CD4-positive, alpha-beta T cell treated with Interleukin-1 beta for 1 hour (primary cell): ENCODE measurements around the gene CCDC172.
A peak's percentile ranks its signal among the peaks of the same experiment; 100 is the strongest.
"Not testable (repeated sequence)": the region's sequence is repeated elsewhere in the genome, so short reads cannot be mapped to it uniquely, and the experiment has no call there.

ENCODE experiments used
- DNase-seq, 2 donors: peaks; one replicate each; pipeline ENCODE4 v3.0.0-alpha.2; 2020 to 2022

The CCDC172 gene

DNA sequence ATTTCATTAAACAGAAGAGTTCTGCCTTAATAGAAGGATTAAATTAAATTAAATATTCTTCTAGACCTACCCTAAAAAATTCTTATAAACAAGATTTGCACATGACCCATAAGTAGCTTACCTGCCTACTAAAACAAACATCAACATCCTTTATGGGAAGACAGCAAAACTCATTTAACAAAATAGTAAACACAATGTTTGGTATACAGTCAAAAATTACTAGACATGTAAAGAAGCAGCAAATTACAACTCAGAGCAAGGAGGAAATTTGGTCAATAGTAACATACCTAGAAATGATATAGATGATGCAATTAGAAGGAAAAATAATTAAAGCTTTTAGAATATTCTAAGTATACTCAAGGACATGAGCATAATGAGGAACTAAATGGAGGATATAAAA lies 27.9 kb downstream of the CCDC172 start:
- DNase-seq = no peak

DNA sequence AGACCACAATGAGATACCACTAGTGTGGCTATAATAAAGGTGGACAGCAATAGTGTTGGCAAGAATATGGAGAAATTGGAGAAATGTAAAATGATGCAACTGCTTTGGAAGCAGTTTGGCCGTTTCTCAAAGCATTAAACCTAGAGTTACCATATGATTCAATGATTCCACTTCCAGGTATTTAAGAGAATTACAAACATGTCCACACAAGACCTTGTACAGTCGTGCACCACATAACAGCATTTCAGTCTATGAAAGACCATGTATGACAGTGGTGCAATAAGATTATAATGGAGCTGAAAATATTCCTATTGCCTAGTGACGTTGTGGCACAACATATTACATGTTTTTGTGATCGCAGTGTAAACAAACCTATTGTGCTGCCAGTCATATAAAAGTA lies 29.6 kb downstream of the CCDC172 start:
- no peak for DNase-seq

DNA sequence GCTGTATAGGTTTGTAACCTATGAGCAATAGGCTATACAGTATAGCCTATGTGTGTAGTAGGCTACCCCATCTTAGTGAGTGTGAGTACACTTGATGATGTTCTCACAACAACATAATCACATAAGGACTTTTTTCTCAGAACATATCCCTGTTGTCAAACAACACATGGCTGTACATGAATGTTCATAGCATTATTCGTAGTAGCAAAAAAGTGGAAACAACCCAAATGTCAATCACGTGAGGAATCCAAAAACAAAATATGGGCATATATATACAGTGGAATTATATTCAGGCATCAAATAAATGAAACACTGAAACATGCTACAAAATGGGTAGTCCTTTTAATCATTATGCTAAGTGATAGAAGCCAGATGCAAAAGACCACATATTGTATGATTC lies 31.1 kb downstream of the CCDC172 start:
- no peak for DNase-seq

DNA sequence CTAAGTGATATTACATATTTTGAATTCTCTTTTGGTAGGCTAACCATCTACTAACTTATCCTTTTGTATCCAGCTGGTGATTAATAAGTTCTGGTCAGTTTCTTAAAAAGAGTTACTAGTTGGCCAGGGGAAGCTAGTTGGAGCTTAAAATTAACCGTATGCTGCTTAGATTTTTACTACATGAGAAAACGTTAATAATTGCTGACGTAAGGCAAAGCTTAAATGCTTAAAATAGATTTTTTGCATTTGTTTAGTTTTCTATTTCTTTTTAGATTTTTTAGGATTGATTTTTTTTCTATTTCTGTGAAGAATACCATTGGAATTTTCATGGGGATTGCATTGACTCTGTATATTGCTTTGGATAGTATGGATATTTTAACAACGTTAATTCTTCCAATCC lies 32.6 kb downstream of the CCDC172 start:
- no peak for DNase-seq

DNA sequence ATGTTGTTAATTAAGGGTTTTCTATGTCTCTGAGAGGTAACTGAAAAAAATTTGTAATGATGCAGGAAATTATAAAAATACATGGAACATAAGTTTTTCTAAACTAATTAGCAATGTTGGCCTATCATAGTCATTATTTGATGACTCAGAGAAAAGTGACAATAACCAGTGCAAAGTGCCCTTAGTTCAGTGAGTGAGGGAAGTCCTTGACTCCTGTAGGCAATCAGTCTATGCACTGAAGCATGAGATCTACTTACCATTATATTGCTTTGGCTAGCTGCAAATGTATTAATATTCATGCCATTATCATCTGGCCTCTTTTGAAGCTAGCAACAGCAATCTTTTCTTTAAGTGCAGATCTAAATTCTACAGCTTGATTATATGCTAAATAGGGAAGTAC lies 40.6 kb downstream of the CCDC172 start:
- no peak for DNase-seq

DNA sequence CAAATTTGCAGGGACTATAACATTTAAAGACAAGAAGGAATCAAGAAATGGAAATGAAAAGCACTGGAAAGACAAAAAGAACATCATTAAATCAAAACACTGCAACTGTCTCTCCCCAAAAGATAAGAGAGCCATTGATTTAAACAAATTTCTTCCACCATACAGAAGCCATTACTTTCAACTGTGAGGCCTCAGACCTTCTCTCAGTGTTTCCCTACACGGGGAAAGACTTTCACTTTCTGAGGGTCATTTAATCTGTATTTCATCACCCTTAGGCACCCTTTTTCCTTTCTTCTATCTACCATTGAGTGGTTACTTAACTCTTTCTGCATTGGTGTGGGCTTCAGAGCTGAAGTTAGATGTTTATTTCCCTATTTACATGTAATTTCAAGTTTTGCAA lies 47.5 kb downstream of the CCDC172 start:
- DNase-seq = no peak

DNA sequence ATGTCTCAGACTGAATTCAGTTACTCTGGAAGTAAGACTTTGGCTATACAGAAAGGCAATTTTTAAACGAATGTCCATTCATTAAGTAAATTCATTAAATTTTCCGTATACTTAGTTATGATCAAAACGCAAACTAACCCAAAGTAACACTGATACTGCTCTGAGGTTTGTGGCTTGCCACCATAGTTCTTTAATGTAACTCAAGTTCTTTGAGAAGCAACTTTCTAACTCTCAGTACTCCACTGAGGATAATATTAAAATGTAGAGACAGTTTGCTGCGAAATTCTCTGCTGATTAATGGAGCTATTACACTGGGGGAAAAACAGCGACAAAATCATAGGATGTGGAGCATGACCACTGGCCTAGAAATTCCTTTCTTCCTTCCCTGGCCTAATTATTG lies 58.0 kb downstream of the CCDC172 start:
- no peak for DNase-seq

DNA sequence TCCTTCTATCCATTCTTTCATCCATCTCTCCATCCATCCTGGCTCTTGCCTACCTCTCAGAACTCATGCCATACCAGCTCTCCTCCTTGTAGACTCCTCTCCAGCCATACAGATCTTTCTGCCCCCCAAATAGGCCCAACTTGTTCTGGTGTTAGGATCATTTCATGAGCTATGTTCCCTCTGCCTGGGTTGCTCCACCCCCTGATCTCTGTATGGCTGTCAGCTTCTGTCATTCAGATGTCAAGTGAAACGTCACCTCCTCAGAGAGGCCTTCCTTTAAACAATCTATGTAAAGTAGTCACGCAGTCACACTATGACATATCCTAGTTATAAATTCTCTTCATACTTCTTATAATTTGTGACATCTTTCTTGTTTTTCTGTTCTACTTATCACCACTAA lies 61.1 kb downstream of the CCDC172 start:
- no peak for DNase-seq

DNA sequence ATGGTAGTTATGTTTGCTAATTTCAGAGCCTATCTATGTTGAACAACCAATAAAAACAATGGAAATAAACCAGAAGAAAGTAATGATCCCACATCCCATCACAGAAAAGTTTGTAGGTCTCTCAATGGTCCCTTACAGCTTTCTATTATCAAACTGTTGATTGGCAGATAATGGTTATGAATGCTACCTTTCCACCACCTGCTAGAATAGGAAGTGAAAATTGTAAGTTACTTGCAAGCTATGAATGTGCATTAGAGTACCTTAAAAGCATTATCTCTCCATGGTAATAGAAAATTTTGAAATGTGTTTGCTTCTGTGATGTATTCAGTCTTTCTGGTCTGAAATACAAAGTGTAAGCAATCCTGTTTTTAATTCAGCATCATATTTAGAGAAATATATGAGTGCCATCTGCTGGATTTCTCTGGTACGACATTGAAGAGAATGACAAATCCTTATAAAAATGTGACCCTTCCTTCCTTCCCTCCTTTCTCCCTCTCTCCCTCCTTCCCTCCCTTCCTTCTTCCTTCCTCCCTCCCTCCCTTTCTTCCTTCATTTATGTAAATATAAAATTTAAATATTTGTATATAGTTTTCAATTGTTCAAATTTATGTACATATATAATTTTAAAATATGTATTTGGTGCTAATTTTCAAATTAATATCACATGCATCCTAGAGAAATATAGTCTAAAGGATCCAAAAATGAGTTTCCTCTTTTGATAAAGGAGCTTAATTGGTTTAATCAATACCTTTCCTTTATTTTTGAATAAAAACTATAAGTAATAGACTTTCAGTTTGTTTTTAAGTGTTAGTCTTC lies 62.0 kb downstream of the CCDC172 start:
- peak in 1 of 2 donors; percentile 2 for DNase-seq

DNA sequence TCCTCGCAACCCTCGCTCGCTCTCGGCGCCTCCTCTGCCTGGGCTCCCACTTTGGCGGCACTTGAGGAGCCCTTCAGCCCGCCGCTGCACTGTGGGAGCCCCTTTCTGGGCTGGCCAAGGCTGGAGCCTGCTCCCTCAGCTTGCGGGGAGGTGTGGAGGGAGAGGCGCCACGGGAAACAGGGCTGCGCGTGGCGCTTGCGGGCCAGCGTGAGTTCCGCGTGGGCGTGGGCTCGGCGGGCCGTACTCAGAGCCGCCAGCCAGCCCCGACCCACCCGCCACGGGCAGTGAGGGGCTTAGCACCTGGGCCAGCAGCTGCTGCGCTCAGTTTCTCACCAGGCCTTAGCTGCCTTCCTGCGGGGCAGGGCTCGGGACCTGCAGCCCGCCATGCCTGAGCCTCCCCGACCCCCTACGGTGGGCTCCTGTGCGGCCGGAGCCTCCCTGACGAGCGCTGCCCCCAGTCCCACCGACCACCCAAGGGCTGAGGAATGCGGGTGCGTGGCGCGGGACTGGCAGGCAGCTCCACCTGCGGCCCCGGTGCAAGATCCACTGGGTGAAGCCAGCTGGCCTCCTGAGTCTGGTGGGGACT lies 69.1 kb downstream of the CCDC172 start:
- DNase-seq = not testable (repeated sequence)

DNA sequence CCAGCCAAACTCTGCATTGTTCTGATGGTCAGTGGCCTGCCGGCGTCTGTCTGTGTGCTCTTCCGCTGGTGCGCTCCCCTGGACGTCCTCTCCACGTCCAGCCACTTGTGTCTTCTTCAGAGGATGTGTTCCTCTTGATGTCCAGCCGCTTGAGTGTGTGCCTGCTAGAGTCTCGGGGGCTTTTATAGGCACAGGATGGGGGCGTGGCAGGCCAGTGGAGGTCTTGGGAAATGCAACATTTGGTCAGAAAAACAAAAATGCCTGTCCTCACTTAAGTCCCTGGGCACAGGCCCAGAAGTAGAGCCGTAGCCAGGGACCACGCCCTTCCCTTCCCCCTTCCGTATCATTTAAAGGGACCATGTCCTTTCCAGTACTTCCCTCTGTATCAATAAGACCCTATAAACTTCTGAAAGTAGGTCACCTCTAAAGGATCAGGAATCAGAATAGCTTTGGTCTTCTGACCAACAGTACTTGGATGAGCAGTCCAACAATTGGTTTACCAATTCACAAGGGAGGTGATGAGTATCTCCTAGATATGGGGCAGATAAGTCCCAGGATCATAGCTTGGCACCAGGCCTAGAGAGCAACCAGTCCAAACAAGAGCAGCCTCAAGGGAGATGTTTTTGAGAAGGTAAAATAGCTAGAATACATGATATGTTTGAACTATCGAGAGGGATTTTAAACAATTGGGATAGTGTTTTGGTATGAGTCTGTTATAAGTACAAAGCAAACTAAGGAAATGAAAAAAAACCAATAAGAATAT lies 71.2 kb downstream of the CCDC172 start:
- no peak for DNase-seq

DNA sequence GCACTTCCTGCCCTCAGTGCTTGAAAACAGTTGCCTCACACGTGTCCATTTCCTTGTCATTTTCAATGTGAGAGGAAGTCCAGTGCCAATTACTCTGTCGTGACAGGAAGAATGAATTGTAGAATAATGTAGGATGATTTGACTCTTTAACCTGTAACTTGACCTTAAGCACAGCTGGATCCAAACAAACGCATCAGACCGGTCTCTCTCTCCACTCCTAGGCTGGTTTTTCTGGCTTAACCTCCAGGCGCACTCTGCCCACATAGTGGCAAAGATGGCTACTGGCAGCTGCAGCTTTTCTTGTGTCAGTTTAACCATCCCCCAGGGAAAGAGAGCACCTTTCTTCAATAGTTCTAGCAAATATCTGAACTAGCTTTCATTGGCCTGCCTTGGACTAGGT lies 74.0 kb downstream of the CCDC172 start:
- DNase-seq = no peak

DNA sequence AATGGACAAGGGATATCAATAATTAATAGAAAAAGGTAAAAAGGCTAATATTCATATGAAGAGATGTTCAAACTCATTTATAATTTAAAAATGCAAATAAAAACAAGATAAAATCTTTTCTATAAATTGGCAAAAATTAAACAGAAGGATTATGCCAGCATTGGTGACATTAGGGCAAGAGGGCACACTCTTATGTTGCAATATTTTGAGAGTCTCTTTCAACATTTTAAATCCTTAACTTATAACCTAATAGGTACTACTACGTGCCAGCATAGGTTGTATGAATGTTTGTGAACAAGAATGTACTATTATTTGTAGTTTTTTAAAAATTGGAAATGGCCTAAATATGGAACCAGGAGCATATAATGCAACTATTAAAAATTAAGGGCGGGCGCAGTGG lies 78.6 kb downstream of the CCDC172 start:
- DNase-seq = no peak

DNA sequence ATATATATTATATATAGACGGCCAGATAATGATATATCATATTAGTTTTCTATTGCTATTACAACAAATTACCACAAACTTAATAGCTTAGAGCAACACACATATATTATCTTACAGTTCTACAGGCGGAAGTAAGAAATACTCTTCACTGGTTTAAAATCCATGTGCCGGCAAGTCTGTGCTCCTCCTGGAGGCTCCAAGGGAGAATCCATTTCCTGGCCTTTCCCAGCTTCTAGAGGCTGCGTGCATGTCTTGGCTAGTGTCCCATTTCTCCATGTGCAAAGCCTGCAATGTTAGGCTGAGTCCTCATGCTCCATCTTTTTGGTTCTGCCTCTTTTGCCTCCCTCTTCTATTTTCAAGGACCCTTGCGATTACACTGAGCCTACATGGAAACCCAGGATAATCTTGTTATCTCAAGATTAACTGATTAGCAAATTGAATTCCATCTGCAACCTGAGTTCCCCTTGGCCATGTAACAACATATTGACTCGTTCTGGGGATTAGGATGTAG lies 79.5 kb downstream of the CCDC172 start:
- no peak for DNase-seq

DNA sequence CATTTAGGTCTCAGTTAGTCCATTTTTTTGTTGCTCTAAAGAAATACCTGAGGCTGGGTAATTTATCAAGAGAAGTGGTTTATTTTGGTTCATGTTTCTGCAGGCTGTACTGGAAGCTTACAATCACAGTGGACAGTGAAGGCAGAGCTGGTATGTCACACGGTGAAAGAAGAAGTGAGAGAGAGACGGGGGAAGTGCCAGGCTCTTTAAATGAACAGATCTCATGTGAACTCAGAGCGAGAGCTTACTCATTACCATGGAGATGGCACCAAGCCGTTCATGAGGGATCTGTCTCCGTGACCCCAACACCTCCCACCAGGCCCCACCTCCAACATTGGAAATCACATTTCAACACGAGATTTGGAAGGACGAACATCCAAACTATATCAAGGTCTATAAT lies 84.5 kb downstream of the CCDC172 start:
- DNase-seq = no peak

DNA sequence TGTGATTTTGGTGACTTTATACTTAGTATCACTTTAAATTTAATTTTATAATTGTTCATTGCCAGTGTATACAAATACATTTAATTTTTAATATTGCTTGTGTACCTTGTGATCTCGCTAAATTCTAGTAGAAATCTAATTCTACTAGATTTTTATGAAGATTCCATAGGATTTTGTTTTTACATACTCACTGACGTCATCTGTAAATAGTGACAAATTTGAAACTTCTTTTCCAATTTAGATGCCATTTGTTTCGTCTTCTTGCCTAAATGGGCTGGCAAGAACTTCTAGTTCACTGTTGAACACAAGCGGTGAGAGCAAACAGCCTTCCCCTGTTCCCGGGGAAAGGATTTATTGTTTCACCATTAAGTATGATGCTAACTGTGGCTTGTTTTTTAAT lies 86.1 kb downstream of the CCDC172 start:
- DNase-seq = no peak

DNA sequence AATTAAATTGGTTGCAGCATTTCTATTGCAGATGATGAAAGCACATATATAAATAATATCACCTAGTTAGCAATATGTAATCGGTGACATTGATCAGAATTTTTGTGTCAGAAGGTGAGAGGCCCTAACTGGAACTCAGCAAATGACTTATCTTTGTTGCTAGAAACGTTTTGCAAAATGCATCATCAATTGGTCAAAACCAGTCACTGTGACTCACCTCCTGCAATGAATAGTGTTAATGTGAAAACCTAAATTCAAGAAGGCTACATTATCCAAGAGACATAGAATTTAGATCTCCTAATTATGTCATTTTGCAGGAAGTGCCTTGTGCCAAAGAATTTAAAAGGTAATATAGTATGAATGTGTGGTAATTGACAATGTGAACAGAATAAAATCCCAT lies 93.6 kb downstream of the CCDC172 start:
- DNase-seq = no peak

DNA sequence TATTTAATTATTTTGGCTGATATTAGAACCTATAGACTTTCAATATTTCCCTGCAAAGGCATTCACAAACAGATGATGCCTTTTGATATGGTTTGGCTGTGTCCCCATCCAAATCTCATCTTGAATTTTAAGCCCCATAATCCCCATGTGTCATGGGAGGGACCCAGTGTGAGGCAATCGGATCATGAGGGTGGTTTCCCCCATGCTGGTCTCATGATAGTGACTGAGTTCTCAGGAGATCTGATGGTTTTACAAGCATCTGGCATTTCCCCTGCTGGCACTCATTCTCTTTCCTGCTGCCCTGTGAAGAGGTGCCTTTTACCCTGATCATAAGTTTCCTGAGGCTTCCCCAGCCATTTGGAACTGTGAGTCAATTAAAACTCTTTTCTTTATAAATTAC lies 94.1 kb downstream of the CCDC172 start:
- no peak for DNase-seq

DNA sequence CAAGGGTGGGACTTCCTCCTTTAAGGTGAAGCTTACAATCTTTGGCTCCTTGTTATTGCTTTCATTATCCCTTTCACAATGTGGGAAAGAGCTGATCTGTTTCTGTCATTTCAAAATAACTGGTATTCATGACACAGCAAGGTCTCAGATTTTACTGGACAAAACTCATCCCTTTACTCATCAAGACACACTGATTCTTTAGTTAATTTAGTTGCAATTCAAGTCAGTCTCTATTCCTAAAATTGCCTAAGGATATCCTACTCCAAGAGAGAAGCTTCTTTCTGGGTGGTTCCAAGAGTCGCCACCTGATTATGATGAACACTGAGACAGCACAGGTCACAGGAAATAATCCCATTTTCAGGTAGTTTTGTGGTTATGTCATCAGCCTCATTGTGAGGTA lies 97.6 kb downstream of the CCDC172 start:
- no peak for DNase-seq

DNA sequence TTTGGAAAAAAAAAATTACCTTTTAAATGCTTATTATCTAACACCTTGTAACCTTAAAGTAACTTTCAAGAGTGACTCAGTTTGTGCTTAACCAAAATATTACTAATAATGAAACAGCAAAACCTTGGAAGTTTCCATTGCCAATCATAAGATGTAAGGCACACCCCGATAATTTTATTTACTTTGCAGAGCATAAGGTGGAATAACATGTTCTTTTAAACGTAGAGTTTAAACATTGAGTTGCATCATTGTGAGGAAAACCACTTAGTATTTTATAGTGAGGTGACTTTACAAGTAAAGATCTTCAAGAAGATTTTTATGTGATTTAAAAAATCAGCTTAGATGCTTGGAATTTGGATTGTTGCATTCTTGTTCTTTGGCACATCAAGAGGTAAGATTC lies 103.4 kb downstream of the CCDC172 start, which contains the start of gene PNLIPRP3:
Gene PNLIPRP3, plus strand, starts transcription at position 177 of the 400 bp plus-strand sequence. Its CDS starts 166 bp downstream, at position 343.
- DNase-seq = no peak

DNA sequence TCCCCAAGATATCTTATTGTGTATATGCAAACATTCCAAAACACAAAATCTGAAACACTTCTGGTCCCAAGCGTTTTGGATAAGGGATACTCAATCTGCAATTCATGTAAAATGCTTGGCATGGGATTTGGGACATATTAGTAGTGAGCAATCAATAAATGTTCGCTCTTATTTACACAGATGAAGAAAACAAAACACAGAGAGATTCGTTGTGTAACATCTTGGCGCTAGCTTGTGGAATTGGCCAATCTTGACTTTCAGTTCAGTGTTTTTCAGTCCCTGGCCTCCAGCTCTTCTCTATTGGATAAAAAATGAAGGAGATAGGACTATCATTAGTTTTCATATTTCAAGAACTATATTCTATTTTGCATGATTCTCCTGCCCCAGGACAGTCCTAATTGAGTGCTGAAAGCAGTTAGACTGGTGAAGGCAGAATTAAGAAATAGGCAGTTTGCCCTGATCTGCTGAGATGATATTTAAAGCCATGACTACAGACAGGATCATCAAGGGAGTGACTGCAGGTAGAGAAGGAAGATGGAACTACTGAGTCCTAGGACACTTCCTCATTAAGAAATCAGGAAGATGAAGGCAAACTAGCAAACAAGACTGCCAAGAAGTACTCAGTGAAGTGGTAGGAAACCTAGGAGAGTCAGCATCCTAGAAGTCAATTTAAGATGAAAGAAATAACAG lies 105.2 kb downstream of the CCDC172 start:
- no peak for DNase-seq
